Daoy (cell line): Measurements from ENCODE around the gene LAMTOR2. TPM values are rescaled to one million over a fixed set of nuclear protein-coding genes. Genes with fewer than 3 reads are reported as not detected.

ENCODE experiments used
- DNase-seq: peaks from one replicate; pipeline ENCODE4 v3.0.0-alpha.2; 2015; ENCODE audit warnings: low read depth
- total RNA-seq: library from RNA; depleted of rRNA; stranded (reverse); fragments of >200 nt; shearing (Covaris generic); gene quantifications from 2 replicates; pipeline ENCODE4 v1.2.3, GENCODE V29; 2014

Gene LAMTOR2
- total RNA-seq, 1 experiment from 2014 or later: 53.9 TPM

DNA sequence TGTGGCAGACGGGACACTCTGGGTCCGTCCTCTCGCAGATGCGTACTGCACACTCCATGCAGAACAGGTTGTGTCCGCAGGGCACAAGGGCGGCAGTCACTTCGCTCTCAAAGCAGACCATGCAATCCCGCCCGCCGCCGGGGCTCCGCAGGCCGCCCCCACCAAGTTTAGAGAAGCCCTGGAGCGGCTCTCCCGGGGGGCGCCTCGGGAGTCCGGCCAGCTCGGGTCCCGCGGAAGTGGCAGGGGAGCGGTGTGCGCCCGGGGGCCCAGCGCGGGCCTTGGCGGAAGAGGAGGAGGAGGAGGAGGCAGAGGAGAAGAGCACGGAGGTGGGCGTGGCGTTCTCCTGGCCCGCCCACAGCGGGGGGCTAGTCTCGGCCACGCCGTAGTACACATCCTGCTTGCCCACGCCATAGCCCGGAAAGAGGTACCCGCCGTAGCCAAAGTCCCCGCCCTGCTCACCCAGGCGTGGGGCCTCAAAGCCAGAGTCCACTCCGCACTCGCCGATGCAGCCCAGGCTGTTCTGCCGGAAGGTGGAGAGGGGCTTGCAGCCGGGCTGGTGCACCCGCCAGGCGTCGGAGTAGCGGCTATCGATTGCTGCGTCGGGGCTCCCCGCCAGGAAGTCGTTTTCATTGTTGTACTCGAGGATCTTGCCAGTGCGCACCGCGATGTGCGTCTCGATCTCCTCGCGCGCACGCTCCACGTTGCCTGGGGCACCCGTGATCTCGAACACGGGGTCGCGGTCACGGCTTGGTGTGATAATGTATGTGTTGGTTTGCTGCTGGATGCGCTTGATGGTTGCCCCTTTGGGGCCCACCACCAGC is 22.2 kb downstream of the LAMTOR2 start:
- DNase-seq: no peak

DNA sequence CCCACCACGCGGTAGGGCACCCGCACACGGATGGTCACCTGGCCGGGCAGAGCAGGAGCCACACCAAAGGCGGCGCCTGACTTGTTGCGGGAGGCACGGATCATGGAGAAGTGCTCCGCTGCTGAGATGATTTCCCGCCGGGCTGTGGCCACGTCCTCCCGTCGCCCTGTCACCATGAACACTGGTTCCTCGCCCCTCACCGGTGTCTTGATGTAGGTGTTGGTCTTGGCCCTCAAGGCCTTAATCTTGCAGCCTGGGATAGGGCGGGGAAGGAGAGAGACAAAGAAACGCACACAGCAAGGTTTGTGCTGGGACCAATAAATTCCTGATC is 22.8 kb downstream of the LAMTOR2 start:
- no peak for DNase-seq

DNA sequence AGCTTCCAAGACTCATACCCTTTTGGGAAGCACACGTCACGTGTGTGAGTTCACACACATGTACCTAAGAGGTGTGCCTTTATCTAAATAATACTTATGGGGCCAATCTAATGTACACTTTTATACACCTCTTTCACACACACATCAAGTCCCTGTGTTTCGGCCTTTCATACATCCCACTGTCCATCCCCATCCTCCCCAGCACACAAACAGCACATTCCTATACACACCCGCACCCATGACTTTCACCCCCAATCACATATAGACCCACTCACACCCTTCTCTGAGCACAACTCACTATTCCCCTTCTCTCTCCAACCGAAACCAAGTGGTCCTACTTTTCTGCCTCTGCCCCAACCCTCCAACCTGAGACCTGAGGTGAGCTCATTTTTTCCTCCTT is 24.1 kb downstream of the LAMTOR2 start:
- no peak for DNase-seq

DNA sequence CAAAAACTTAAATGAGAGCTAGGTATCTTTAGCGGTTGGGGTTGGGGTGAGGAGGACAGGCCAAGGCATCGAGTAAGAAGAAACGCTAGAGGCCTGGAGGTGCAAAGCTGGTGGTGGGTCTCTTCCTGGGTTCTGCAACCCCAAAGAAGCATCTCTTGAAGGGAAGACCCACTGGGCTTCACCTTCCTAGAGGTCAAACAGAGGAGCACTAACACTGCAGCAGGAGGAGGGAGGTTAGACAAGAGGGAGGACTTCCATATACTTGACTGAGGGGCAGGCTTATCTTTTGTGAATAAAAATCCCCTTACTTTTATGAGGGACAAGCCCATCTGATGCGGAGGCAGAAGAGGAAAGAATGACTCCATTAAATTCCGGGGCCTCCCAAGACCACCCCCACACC is 25.2 kb downstream of the LAMTOR2 start:
- no peak for DNase-seq

DNA sequence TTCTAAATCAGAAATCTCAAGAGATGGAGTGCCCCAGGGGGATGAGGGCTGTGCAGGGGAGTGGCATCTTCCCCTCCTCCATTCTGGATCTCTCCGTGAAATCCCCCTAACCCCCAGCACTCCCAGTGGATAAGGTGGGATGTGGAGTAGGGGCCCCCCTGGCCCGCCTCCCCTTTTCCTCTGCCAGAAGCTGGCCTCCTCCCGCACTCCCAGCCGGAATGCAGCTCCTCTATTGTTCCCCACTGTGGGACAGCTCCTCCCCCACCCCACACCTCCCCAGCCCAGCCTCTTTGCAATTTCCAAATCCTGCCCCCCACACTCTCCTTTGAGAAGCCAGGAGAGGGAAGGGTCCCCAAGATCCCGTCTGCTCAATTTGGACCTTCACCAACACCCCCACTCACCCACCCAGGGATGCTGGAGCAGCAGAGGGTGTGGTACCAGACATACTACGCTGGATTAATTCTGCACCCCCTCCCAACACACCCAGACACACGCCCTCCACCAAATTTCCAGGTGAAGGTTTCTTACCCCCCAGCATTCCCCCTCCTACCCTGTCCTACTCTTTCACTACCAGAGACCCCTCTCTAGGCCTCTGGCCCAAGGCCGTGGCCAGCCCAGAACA is 25.8 kb downstream of the LAMTOR2 start:
- no peak for DNase-seq

DNA sequence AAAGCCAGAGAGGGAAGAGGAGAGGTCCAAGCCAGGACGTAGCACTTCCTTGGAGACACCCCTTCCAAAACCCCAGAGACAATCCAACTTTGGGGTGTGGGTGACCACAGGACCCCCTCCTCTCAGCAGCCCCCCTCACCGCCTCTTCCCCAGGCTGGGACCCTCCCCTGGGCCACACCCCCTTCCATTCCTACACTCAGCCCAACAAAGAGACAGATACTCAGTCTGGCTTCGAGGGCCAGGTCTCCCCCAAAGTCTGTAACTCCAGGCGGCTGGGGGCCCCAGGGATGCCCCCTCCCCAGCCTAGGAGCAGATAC is 26.2 kb downstream of the LAMTOR2 start:
- DNase-seq: no peak

DNA sequence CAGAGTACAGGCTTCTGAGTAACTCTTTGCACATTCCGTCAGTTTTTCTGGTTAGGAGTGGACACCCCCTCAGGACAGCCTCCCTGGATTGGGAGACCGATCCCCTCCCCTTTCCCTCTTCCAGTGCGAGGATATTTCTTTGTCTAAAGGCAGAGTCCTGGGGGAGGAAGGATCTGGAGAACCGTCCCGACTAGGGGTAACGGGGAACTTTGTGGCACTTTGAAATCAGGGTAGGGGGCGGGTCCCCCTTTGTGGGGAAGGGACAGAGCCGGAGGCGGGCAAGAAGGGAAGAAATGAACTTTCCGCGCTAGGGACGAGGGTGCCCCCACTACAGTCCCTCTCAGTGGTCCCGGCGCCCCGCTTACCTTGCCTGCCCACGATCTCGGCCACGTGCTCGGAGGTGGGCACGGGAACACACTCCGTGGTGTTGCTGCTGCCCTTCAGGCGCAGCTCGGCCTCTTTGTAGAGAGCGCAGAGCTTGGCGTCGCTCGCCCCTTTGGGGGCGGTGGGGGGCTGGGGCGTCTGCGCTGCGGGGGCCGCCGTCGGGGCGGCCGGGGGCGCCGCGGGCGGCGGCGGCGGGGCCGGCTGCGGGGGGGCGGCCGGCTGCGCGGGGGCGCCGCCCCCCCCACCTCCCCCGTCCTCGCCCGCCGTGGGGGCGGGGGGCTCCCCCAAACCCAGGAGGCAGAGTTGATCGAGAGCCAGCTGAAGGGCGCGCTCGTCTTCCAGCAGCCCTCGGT is 26.8 kb downstream of the LAMTOR2 start:
- DNase-seq: no peak

DNA sequence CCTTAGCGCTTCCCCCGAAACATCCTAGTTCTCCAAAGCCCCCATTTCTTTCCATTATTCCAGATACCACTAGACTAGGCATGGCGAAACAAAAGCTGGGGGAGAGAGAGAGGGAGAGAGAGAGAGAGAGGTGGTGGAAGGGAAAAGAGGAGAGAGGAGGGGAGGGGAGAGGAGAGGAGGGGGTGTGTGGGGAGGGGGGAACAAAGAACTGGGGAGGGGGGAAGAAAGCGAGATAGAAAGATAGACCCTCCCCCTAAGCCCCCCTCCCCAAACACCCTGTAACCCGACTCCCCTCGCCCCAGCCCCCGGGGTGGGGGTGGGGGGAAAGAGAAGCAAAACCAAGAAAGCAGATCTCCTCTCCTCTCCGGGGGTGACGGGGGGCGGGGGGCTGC is 27.3 kb downstream of the LAMTOR2 start:
- DNase-seq: no peak

DNA sequence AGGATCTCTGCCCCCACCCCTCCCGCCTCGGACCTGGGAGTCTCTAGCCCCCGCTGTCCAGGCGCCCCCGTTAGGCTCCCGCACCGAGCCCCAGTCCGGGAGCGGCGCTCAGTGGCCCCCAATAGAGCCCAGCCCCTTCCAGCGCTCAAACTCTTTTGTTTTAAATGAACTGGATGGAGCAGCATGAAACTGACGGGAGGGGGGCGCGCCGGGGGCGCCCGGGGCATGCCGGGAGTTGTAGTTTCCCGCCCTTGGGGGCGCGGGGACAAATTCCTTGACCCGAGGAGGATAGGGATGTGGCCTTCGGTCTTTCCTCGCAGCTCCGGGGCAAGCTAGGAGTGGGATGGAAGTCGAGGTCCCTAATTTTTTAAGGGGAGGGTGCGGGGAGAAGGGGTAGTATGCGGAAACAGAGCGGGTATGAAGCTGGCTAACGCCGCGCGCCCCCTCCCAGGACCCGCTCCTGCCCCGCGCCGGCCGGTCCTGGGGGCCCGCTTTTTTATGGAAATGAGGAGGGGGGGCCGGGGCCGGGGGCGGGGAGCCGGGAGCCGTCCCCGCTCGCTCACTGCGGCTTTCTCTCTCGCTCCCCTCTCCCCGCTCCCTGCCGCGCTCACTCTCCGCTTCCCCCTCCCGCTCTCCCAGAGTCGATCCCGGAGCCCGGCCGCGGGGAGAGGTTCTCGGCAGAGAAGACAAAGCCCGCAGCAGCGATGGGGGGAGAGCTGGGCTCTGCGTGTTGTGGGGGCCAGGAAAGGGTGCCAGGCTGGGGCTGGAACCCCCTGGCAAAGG is 27.9 kb downstream of the LAMTOR2 start, which contains the start of gene MEX3A:
Gene MEX3A, minus strand, starts transcription at position 157 of the 783 bp plus-strand sequence. CDS start 467 bp downstream, outside the sequence.
- DNase-seq: peak; percentile 81

DNA sequence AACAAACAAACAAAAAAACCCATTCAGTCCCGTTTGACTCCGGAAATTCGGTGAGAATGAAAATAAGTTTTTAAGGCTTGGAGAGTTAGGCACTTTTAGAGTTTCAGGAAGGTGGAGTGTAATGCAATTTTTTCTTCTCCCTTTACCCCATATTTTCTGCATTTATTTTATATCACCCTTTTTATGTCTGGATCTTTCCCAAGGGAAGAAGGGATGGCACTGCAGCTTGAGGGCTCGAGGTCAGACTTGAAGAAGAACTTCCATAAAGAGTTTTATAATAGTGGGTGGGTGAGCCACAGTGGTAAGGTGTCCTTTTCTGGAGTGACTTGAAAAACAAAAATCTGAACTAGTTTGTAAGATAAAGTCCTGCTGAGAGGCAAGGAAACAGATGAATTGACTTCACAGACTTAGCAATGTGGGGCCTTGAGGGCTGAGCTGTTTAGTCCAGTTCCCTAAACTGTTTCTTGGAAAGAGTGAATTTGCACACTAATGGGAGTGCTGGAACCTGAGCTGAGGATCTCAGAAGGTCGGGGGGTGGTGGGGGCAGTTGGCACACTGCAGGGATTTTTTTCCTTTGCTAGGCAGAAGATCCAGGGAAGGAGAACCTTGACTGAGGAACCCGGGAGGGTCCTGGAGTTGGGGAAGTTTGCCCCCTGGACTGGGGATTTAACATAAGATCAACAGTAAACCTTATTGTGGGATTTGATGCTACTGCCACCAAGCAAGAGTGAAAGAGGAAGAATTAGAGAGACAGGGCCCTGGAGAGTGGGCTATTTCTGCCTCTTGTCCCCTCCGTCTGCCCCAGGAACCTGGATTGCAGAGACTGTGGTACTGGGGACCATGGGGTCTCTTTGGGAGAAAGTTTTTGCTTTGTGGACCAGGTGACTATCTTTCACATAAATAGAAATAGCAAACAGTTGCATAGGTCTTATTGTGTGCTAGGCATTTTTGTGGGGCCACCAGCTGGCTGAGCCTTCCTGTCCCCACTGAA is 29.5 kb downstream of the LAMTOR2 start:
- no peak for DNase-seq

DNA sequence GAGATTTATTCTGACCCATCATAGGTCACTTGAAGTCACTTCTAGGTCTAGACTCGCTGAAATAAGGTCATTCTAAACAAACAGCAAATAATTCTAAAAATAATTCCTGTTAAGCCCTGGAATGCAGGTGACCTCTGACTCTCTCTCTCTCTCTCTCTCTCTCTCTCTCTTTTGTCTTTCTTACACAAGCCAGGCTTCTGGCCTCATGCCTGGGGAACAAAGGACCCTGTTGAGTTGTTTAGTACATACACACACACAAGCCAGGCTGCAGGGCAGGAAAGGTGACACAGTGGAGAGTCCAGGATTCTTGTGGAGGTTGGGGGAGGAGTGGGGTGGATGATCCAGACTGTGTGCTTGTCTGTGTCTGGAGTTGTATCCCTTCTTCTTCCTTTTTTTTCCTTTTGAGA is 31.7 kb downstream of the LAMTOR2 start:
- DNase-seq: no peak

DNA sequence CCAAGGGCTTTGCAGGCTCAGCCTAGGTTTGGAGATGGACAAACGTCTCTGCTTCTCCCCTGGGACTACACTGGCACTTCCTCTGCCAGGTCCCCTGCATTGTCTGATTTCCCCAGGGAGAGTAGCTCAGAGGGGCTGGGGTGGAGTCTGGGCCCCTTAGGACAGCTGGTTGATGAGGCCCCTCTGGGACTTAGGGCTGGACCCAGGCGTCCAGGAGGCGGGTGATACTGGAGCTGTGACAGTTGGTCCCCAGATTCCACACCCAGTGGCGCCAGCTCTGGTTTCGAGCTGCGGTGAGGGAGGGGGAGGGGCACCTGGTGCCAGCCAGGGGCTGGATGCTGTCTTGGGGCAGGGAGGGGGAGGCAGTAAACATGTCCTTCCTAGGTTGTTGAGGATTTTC is 35.1 kb downstream of the LAMTOR2 start:
- no peak for DNase-seq

DNA sequence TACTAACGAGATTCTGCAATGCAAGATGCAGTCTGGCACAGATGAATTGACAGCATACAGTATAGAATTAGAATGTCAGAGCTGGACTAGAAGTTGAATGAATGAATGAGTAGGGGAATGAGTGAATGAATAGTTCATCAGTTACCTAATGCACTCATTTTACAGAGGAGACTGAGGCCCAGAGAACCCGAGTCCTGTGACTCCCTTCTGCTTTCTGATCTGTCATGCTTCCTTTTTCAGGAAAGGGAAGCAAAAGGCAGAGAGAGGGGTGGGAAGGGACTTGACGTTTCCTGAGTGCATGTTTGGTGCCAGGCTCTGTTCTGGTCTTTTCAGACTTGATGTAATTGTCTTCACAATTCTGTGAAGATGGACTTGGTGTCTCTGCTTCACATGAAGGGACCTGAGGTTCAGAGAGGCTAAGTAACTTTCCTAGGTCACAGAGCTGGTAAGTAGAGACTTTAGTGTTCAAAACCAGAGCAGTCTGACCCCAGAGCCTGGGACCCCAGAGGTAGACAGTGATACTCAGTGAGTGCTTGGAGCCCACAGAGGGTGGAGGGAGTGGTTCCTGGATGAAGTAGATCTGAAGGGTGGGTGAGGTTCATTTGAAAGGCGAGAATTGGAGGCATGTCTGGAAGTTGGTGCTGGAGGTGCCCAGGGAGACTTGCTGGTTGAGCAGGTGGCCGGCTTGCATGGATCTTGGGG is 35.7 kb downstream of the LAMTOR2 start:
- DNase-seq: no peak

DNA sequence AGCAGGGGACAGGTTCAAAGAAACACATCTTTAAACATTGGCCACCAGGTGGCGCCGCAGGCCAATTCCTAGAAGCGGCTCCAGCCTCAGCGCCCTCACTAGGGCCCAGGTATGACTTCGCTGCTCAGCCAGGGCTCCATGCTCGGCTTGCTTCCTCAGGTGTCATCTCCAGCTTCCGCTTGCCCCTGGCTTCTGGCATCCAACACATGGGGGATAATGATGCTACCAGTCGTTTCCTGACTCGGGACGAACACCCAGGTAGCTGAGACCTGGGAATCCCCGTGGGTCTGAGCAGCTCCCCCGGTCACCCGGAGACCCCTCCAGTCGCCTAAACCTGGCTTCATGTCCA is 36.2 kb downstream of the LAMTOR2 start:
- peak; percentile 86 for DNase-seq

DNA sequence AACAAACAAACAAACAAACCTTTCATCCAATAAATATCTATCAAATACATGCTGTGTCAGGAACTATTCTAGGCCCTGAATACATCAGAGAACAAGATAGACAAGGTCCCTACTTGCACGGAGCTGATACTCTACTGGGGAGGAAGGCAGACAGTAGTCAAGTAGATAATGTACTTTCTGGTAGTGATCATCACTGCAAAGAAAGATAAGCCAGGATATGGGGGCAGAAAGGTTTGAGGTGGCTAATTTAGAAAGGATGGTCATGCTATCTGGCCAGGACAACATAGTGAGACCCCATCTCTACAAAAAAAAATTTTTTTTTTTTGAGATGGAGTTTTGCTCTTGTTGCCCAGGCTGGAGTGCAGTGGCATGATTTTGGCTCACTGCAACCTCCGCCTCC is 37.0 kb downstream of the LAMTOR2 start:
- no peak for DNase-seq

DNA sequence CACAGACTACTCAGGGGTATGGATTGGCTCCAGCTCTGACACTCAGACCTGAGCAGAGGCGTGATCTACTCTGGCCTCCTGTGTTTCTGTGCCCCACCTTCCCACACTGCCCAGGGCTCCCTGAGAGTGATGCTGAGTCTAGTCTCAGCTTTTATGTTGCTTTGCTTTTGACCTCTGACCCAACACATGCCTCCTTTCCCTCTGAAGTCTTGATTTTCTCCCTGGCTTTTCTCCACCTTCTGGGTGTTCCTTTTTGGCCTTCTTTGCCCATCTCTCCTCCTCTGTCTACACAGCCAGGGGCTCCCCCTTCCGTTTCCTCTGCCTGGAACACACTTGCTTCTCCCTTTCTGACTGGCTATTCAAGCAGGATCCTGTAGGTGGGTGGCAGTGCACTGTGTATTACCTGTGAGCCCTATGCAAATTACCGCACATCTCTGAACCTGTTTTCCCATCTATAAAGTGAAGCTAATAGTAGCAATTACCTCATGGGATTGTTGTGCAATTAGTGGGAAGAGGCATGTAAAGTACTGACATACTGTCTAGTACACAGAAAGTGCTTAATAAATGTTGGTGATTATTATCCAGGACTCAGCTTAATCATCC is 41.4 kb downstream of the LAMTOR2 start:
- DNase-seq: no peak

DNA sequence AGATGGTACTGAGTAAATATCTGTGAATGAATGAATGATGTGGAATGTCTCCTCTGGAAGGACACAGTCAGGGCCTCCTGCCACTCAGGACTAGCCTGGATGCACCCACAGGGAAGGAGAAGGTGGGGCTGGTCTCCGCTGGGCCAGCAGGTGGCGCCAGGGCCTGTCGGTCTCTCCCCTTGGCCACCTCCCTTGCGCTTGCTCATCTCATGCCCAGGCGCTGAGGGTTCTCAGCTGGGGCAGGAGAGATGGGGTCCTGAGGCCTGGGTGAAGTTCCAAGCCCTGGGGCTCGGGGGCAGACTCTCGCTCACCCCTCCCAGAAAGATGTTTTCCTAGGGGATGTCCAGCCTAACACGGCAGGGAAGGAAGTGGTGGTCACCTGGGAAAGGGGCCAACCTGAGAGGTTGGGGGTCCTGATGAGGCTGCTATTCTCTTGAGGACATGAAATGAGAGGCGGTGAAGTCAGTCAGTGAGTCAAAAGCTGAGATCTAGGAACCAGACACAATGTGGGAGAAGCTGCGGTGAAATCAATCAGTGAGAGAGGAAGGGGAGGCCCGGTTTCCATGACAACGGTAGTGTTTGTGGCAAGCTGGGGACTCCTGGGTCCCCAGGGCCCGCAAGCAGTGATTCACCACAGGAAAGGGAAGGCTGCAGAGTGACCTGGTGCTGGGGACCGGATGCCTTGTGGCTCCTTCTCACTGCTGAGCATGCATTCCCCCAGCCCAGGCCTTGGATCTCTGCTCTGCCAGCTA is 42.2 kb downstream of the LAMTOR2 start:
- peak; percentile 94 for DNase-seq

DNA sequence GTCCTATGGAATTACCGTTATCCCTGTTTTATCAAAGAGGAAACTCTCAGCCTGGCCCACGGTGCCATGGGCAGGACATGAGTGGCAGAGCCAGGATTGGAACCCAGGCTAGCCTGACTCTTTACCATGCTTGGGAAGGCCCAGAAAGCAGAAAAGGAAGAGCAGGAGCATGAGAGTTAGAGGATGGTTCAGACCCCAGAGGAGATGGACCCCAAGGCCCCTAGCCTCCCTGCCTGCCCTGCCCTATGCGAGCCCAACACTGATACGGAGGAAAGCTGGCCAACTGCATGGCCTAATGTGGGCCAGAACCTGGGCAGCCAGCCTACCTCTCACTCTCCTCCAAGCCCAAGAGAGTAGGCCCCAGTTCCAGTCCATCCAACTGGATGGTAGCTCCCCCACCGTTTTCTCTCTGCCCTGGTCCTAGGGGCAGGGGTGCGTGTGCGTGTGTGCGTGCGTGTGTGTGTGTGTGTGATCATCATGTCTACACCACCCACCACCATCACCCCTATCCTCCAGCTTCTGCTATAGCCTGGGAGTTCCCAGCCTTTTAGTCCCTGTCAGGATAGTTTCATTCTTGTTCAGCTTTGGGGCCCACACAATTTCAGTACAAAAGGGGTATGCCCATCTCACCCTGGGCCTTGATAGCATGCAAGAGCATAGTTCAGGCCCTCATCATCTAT is 43.1 kb downstream of the LAMTOR2 start:
- DNase-seq: no peak

DNA sequence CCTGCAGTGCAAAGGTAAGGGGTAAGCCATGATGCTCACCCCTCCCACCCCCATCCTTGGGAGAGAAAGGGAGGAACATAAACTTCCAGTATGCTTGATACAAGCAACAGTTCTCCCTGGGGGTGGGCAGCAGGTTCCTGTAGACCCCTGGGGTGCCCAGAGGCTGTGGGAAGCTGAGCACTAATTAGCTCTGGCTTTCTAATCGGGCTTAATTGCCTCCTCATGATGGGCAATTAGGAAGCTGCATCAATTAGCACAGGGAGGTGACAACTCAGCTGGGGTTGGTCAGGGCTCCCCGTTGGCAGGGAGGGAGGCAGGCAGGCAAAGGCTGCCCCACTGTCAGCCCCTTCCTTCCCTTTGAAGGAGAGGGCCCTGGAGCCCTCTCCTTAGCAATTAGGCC is 44.2 kb downstream of the LAMTOR2 start:
- no peak for DNase-seq
